PFSK-1 (cell line): ENCODE measurements around the gene NKAIN1.

Experiments
- FOXP2 ChIP-seq: optimal IDR thresholded peaks from 2 replicates; pipeline ENCODE3; 2011; ENCODE audit warnings: borderline replicate concordance, control low read depth, inconsistent platforms; ENCODE audit not compliant: insufficient read depth; ENCODE audit errors: extremely low read length, extremely low read depth
- POLR2AphosphoS5 ChIP-seq: IDR thresholded peaks from 2 replicates; pipeline ENCODE4 v1.6.1; 2012; ENCODE audit warnings: low read depth, mild to moderate bottlenecking, control low read depth, low read length, moderate library complexity
- TAF1 ChIP-seq: IDR thresholded peaks from 2 replicates; pipeline ENCODE4 v1.6.1; 2012; ENCODE audit warnings: low read length, control low read depth, borderline replicate concordance; ENCODE audit not compliant: insufficient read depth
- TF ChIP-seq, protein P1 (sequence below), 2 experiments: IDR thresholded peaks; 2 replicates each; pipeline versions ENCODE4 v1.6.1 to v1.8.0; 2011 to 2012; ENCODE audit warnings: low read depth in 2 of 2, low read length in 2 of 2, control low read depth in 1 of 2, inconsistent platforms in 1 of 2, mild to moderate bottlenecking in 1 of 2, moderate library complexity in 1 of 2; ENCODE audit not compliant: insufficient read depth in 1 of 2

DNA sequence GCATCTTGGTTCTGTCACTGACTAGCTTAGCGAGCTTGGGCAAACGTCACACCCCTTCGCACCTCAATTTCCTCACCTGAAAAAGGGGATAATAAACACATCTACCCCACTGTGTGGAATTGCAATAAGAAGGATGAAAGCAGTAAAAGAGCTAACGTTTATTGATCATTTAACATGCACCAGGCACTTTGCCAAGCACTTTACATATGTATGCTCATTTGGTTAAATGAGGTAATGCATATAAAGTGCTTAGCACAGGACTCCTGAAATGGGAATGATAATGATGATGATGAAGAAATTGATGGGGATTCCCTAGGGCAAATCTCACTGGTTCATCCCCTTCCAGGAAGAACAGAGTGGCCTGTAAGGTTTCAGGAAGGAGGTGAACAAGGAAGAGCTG lies 4.8 kb downstream of the NKAIN1 start:
- no peak for TF ChIP-seq POLR2AphosphoS5
- TF ChIP-seq, protein P1, sequence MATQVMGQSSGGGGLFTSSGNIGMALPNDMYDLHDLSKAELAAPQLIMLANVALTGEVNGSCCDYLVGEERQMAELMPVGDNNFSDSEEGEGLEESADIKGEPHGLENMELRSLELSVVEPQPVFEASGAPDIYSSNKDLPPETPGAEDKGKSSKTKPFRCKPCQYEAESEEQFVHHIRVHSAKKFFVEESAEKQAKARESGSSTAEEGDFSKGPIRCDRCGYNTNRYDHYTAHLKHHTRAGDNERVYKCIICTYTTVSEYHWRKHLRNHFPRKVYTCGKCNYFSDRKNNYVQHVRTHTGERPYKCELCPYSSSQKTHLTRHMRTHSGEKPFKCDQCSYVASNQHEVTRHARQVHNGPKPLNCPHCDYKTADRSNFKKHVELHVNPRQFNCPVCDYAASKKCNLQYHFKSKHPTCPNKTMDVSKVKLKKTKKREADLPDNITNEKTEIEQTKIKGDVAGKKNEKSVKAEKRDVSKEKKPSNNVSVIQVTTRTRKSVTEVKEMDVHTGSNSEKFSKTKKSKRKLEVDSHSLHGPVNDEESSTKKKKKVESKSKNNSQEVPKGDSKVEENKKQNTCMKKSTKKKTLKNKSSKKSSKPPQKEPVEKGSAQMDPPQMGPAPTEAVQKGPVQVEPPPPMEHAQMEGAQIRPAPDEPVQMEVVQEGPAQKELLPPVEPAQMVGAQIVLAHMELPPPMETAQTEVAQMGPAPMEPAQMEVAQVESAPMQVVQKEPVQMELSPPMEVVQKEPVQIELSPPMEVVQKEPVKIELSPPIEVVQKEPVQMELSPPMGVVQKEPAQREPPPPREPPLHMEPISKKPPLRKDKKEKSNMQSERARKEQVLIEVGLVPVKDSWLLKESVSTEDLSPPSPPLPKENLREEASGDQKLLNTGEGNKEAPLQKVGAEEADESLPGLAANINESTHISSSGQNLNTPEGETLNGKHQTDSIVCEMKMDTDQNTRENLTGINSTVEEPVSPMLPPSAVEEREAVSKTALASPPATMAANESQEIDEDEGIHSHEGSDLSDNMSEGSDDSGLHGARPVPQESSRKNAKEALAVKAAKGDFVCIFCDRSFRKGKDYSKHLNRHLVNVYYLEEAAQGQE (IDR thresholded peaks at IDR 0.05; ENCODE audit: insufficient read depth in 1 of 2, low read depth in 2 of 2, low read length in 2 of 2), result no peak
- no peak for TF ChIP-seq FOXP2
- TF ChIP-seq TAF1, result no peak
